C4-2B (cell line): ENCODE results near the gene SPDEF.

ENCODE experiments used
- CTCF ChIP-seq: fragments of 450-650 bp; conservative IDR thresholded peaks from 2 replicates; pipeline ENCODE4 v1.5.1; 2017; ENCODE audit warnings: mild to moderate bottlenecking
- ZFX ChIP-seq: fragments of 450-650 bp; IDR thresholded peaks from 2 replicates; pipeline ENCODE4 v1.6.1; 2017

- TF ChIP-seq CTCF (no peak), ZFX (no peak)
Observed at GRCh38 chr6:34511214-34511914, 44.8 kb downstream of the SPDEF start.
